ENCODE data around the gene SLC6A17.

Gene SLC6A17

GRCh38 chr1:110227774-110228173, 77.5 kb downstream of the SLC6A17 start:
- WGBS (ENCODE audit: extremely low coverage, insufficient coverage, insufficient read length), result no CpG with 5 or more reads among the region's 12 CpGs
- no peak overlapping the region for H3K18ac ChIP-seq (ENCODE audit: low read length)
- no peak overlapping the region for H3K4me3 ChIP-seq (ENCODE audit: low read depth, low read length)
- H2AK5ac ChIP-seq (ENCODE audit: low read length), result no peak overlapping the region
- H3K4me2 ChIP-seq (ENCODE audit: low read length), result no peak overlapping the region
- no peak overlapping the region for H4K8ac ChIP-seq (ENCODE audit: low read depth, low read length)
- H3K14ac ChIP-seq (ENCODE audit: low read length), result no peak overlapping the region
- H3K79me2 ChIP-seq (ENCODE audit: control insufficient read depth, insufficient read depth, low read length, poor library complexity), result no peaks in the 10 kb centered on the region
- H3K9ac ChIP-seq (ENCODE audit: low read length), result no peak overlapping the region
- H3K9me3 ChIP-seq (ENCODE audit: insufficient read depth, low read depth, low read length), result peaks cover 5% of the 10 kb centered on the region
- H2BK12ac ChIP-seq (ENCODE audit: low read length), result no peak overlapping the region
- no peak overlapping the region for H4K12ac ChIP-seq (ENCODE audit: low read depth, low read length)
- H3K27me3 ChIP-seq (ENCODE audit: insufficient read depth, low read length), result no peaks in the 10 kb centered on the region
- no peak overlapping the region for H3K23ac ChIP-seq (ENCODE audit: low read length)
- no peak overlapping the region for H3K4ac ChIP-seq (ENCODE audit: low read depth, low read length)
- DNase-seq, result no peak
- no peak overlapping the region for H2BK5ac ChIP-seq (ENCODE audit: low read depth, low read length, poor library complexity)
- H3K36me3 ChIP-seq (ENCODE audit: control insufficient read depth in 1 of 2, insufficient read depth in 2 of 2, low read length in 2 of 2), result peaks cover 0 to 2% of the 10 kb centered on the region in 2 experiments
- H3K79me1 ChIP-seq (ENCODE audit: low read length), result no peaks in the 10 kb centered on the region
- no peak overlapping the region for H4K91ac ChIP-seq (ENCODE audit: low read depth, low read length)
- no peak overlapping the region for H3K27ac ChIP-seq (ENCODE audit: low read depth, low read length)
- no peak overlapping the region for H2BK120ac ChIP-seq (ENCODE audit: insufficient read depth, low read length, poor library complexity)
- peaks cover 0 to 3% of the 10 kb centered on the region in 2 experiments for H3K4me1 ChIP-seq (ENCODE audit: control insufficient read depth in 1 of 2, insufficient read depth in 2 of 2, low read length in 2 of 2)
- no peak overlapping the region for H2AFZ ChIP-seq (ENCODE audit: insufficient read depth, low read length, poor library complexity)

DNA sequence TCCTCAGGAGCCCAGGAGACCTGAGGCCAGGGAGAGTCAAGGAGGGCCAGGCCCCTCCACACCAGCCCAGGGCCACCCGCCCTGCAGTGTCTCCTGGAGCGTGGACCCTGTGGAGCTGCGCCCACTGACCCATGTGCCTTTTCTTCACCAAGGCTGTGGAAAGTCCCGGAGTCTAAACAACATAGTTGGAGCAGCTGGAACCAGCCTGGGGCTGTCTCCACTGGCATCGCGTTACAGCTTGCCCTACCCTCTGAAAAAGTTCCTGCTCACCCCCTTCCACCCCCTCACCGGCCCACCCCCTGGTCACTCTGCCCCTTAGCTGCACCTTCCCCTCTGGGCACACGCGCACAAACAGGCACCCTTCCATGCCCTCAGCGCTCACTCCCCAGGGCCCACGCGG, 78.1 kb downstream of the SLC6A17 start:
- Histone ChIP-seq H3K18ac (ENCODE audit: low read length) (no peak overlapping the region), H3K79me1 (ENCODE audit: low read length) (no peaks in the 10 kb centered on the region), H2AK5ac (ENCODE audit: low read length) (no peak overlapping the region), H3K27me3 (ENCODE audit: insufficient read depth, low read length) (no peaks in the 10 kb centered on the region), H3K36me3 (ENCODE audit: control insufficient read depth in 1 of 2, insufficient read depth in 2 of 2, low read length in 2 of 2) (no peaks in the 10 kb centered on the region), H3K27ac (ENCODE audit: low read depth, low read length) (no peak overlapping the region), H3K9ac (ENCODE audit: low read length) (no peak overlapping the region), H3K23ac (ENCODE audit: low read length) (no peak overlapping the region), H3K14ac (ENCODE audit: low read length) (no peak overlapping the region), H3K4me2 (ENCODE audit: low read length) (no peak overlapping the region), H2AFZ (ENCODE audit: insufficient read depth, low read length, poor library complexity) (no peak overlapping the region), H3K4ac (ENCODE audit: low read depth, low read length) (no peak overlapping the region), H4K12ac (ENCODE audit: low read depth, low read length) (no peak overlapping the region), H3K79me2 (ENCODE audit: control insufficient read depth, insufficient read depth, low read length, poor library complexity) (no peaks in the 10 kb centered on the region), H3K4me1 (ENCODE audit: control insufficient read depth in 1 of 2, insufficient read depth in 2 of 2, low read length in 2 of 2) (peaks cover 0 to 3% of the 10 kb centered on the region in 2 experiments), H3K9me3 (ENCODE audit: insufficient read depth, low read depth, low read length) (peaks cover 5% of the 10 kb centered on the region), H2BK5ac (ENCODE audit: low read depth, low read length, poor library complexity) (no peak overlapping the region), H2BK12ac (ENCODE audit: low read length) (no peak overlapping the region), H2BK120ac (ENCODE audit: insufficient read depth, low read length, poor library complexity) (no peak overlapping the region), H4K8ac (ENCODE audit: low read depth, low read length) (no peak overlapping the region), H4K91ac (ENCODE audit: low read depth, low read length) (no peak overlapping the region), H3K4me3 (ENCODE audit: low read depth, low read length) (no peak overlapping the region)
- WGBS (ENCODE audit: extremely low coverage, insufficient coverage, insufficient read length), result no CpG with 5 or more reads among the region's 12 CpGs
- no peak for DNase-seq

- no peak overlapping the region for H3K23ac ChIP-seq (ENCODE audit: low read length)
- peaks cover 0 to 3% of the 10 kb centered on the region in 2 experiments for H3K4me1 ChIP-seq (ENCODE audit: control insufficient read depth in 1 of 2, insufficient read depth in 2 of 2, low read length in 2 of 2)
- no peaks in the 10 kb centered on the region for H3K36me3 ChIP-seq (ENCODE audit: control insufficient read depth in 1 of 2, insufficient read depth in 2 of 2, low read length in 2 of 2)
- H2BK12ac ChIP-seq (ENCODE audit: low read length), result no peak overlapping the region
- no peak overlapping the region for H3K18ac ChIP-seq (ENCODE audit: low read length)
- H4K91ac ChIP-seq (ENCODE audit: low read depth, low read length), result no peak overlapping the region
- H3K4me3 ChIP-seq (ENCODE audit: low read depth, low read length), result no peak overlapping the region
- no peak overlapping the region for H2BK120ac ChIP-seq (ENCODE audit: insufficient read depth, low read length, poor library complexity)
- no peaks in the 10 kb centered on the region for H3K79me1 ChIP-seq (ENCODE audit: low read length)
- no peak for DNase-seq
- no peak overlapping the region for H4K8ac ChIP-seq (ENCODE audit: low read depth, low read length)
- no peak overlapping the region for H2BK5ac ChIP-seq (ENCODE audit: low read depth, low read length, poor library complexity)
- H2AFZ ChIP-seq (ENCODE audit: insufficient read depth, low read length, poor library complexity), result no peak overlapping the region
- no peak overlapping the region for H3K4ac ChIP-seq (ENCODE audit: low read depth, low read length)
- H3K27ac ChIP-seq (ENCODE audit: low read depth, low read length), result no peak overlapping the region
- H4K12ac ChIP-seq (ENCODE audit: low read depth, low read length), result no peak overlapping the region
- WGBS (ENCODE audit: extremely low coverage, insufficient coverage, insufficient read length), result no CpG with 5 or more reads among the region's 9 CpGs
- H3K9ac ChIP-seq (ENCODE audit: low read length), result no peak overlapping the region
- no peak overlapping the region for H3K4me2 ChIP-seq (ENCODE audit: low read length)
- no peaks in the 10 kb centered on the region for H3K79me2 ChIP-seq (ENCODE audit: control insufficient read depth, insufficient read depth, low read length, poor library complexity)
- H3K14ac ChIP-seq (ENCODE audit: low read length), result no peak overlapping the region
- H2AK5ac ChIP-seq (ENCODE audit: low read length), result no peak overlapping the region
- no peaks in the 10 kb centered on the region for H3K27me3 ChIP-seq (ENCODE audit: insufficient read depth, low read length)
- H3K9me3 ChIP-seq (ENCODE audit: insufficient read depth, low read depth, low read length), result peaks cover 3% of the 10 kb centered on the region
These were observed 78.6 kb downstream of the SLC6A17 start for GRCh38 chr1:110228869-110229268.

DNA sequence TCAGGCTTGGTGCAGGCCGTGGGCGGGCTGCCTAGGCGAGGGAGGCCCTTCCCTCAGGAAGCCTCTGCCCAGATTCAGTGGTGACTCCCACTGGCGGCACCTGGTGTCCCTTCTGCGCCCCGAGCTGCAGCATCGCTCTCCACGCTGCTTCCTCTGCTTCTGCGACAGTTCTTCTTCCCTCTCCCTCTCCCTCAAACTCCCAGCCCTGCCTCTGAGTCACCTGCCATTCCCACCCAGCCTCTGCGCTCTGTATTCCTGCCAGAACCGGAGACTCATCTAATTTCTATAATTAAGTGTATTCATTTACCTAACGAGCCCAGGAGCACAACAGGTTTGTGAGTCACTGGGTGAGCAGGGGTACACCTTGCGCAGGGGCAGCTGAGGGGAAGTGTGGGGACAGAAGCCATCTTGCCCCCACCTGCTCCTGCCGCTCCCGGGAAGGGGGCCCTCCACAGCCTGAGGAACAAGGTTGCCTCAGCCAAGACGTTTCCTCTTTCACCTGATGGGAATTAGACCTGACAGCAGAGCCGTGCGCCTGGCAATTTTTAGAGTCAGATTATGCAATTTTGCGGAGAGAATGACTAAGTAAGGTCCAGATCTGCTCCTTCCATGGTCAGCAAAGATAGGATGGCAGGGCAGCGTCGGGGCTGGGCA, 79.2 kb downstream of the SLC6A17 start:
- peak in 1 of 2 donors; percentile 19 for DNase-seq
- no CpG with 5 or more reads among the region's 21 CpGs for WGBS (ENCODE audit: extremely low coverage, insufficient coverage, insufficient read length)
- no peak overlapping the region for H3K18ac ChIP-seq (ENCODE audit: low read length)

More for the DNA sequence above, 79.2 kb downstream of the SLC6A17 start:
- Histone ChIP-seq H2BK120ac (ENCODE audit: insufficient read depth, low read length, poor library complexity) (no peak overlapping the region), H3K27me3 (ENCODE audit: insufficient read depth, low read length) (no peaks in the 10 kb centered on the region), H3K36me3 (ENCODE audit: control insufficient read depth in 1 of 2, insufficient read depth in 2 of 2, low read length in 2 of 2) (no peaks in the 10 kb centered on the region), H2AFZ (ENCODE audit: insufficient read depth, low read length, poor library complexity) (no peak overlapping the region), H3K9me3 (ENCODE audit: insufficient read depth, low read depth, low read length) (peaks cover 3% of the 10 kb centered on the region), H2BK5ac (ENCODE audit: low read depth, low read length, poor library complexity) (no peak overlapping the region), H3K23ac (ENCODE audit: low read length) (no peak overlapping the region), H3K4me1 (ENCODE audit: control insufficient read depth in 1 of 2, insufficient read depth in 2 of 2, low read length in 2 of 2) (peaks cover 0 to 3% of the 10 kb centered on the region in 2 experiments), H3K79me2 (ENCODE audit: control insufficient read depth, insufficient read depth, low read length, poor library complexity) (no peaks in the 10 kb centered on the region), H2BK12ac (ENCODE audit: low read length) (no peak overlapping the region), H4K12ac (ENCODE audit: low read depth, low read length) (no peak overlapping the region), H2AK5ac (ENCODE audit: low read length) (no peak overlapping the region), H3K14ac (ENCODE audit: low read length) (no peak overlapping the region), H3K4me3 (ENCODE audit: low read depth, low read length) (no peak overlapping the region), H3K9ac (ENCODE audit: low read length) (no peak overlapping the region), H4K8ac (ENCODE audit: low read depth, low read length) (no peak overlapping the region), H4K91ac (ENCODE audit: low read depth, low read length) (no peak overlapping the region), H3K4ac (ENCODE audit: low read depth, low read length) (no peak overlapping the region), H3K4me2 (ENCODE audit: low read length) (no peak overlapping the region), H3K79me1 (ENCODE audit: low read length) (no peaks in the 10 kb centered on the region), H3K27ac (ENCODE audit: low read depth, low read length) (no peak overlapping the region)

Measured in trophoblast cell (in vitro differentiated cells and primary cell).